K562 (cell line): Measurements from ENCODE around the gene BAIAP2. TPM values are rescaled to one million over a fixed set of nuclear protein-coding genes. Genes with fewer than 3 reads are reported as not detected.

ENCODE experiments used
- ATAC-seq: fragments of 200-7000 bp; cut with Tn5 transposase; 3 replicates; pipeline ENCODE4 v1.9.1; 2020; ENCODE audit warnings: moderate library complexity
- BruUV-seq: library from RNA; stranded (reverse); fragments of 400-500 nt; replicated peaks from 2 replicates; lab custom pipeline; 2021; lab: Mats Ljungman, UMichigan
- CTCF ChIA-PET: fragments of 300-600 bp; formaldehyde crosslinking; extraction: SDS; loops from one replicate; lab custom pipeline; 2021; ENCODE audit warnings: low intra/inter-chr PET ratio; lab: Yijun Ruan, JAX
- POLR2A ChIA-PET: fragments of 300-600, 350-650 bp; sonication (Branson Sonifier 250); formaldehyde crosslinking; extraction: SDS; loops from one replicate; lab custom pipeline; 2021; ENCODE audit warnings: antibody characterized with exemption, inconsistent platforms; lab: Yijun Ruan, JAX
- DNase-seq, 4 experiments: peaks; one replicate each; pipeline versions ENCODE4 v3.0.0 to v3.0.0-alpha.2; 2011 to 2018; ENCODE audit warnings: low spot score in 3 of 4, mixed read lengths in 3 of 4; ENCODE audit errors: extremely low read depth in 1 of 4
- FAIRE-seq: peaks from 2 replicates; lab custom pipeline; 2011; peaks lifted over from hg19 to GRCh38; lab: Jason Lieb, UNC
- H2AFZ ChIP-seq: 2 replicates; pipeline ENCODE4 v1.6.0; 2011; ENCODE audit warnings: low read depth, low read length, control low read depth, inconsistent platforms
- H3K27ac ChIP-seq: fragments of 200-600 bp; 3 replicates; pipeline ENCODE4 v1.8.0; 2011; ENCODE audit warnings: low read depth, mild to moderate bottlenecking, control low read depth, inconsistent platforms, low read length, moderate library complexity, mixed read lengths; ENCODE audit errors: extremely low read depth
- H3K27me3 ChIP-seq, 2 experiments: fragments of 300-600 bp in 1 of 2; 2 replicates in 1 of 2; 3 replicates in 1 of 2; pipeline versions ENCODE4 v1.6.0 to v1.8.0; 2011; ENCODE audit warnings: inconsistent platforms in 2 of 2, low read length in 2 of 2, mild to moderate bottlenecking in 1 of 2, mixed read lengths in 1 of 2, moderate library complexity in 1 of 2; ENCODE audit not compliant: control insufficient read depth in 2 of 2, insufficient read depth in 2 of 2
- H3K36me3 ChIP-seq: fragments of 300-600 bp; 3 replicates; pipeline ENCODE4 v1.8.0; 2011; ENCODE audit warnings: mild to moderate bottlenecking, low read length, inconsistent platforms; ENCODE audit not compliant: control insufficient read depth, insufficient read depth
- H3K4me1 ChIP-seq, 2 experiments: fragments of 200-600 bp in 1 of 2; replicated peaks in 1 of 2; 2 replicates in 1 of 2; 3 replicates in 1 of 2; pipeline versions ENCODE4 v1.5.1 to v1.8.0; 2011; ENCODE audit warnings: inconsistent platforms in 2 of 2, low read length in 2 of 2, mild to moderate bottlenecking in 1 of 2, mixed read lengths in 1 of 2, moderate library complexity in 1 of 2; ENCODE audit not compliant: control insufficient read depth in 2 of 2, insufficient read depth in 2 of 2
- H3K4me2 ChIP-seq: 2 replicates; pipeline ENCODE4 v1.6.1; 2011; ENCODE audit warnings: low read length, control low read depth, inconsistent platforms, mixed read lengths; ENCODE audit not compliant: insufficient read depth
- H3K4me3 ChIP-seq: fragments of 200-600 bp; sonication (generic), shearing (Covaris generic); 2 replicates; pipeline ENCODE4 v1.5.1; 2016; ENCODE audit warnings: control low read depth, inconsistent platforms
- H3K79me2 ChIP-seq: fragments of 200-600 bp; 3 replicates; pipeline ENCODE4 v1.8.0; 2011; ENCODE audit warnings: low read length, inconsistent platforms; ENCODE audit not compliant: control insufficient read depth, insufficient read depth
- H3K9ac ChIP-seq, 2 experiments: 2 replicates each; pipeline versions ENCODE4 v1.6.0 to v1.6.1; 2011; ENCODE audit warnings: low read depth in 2 of 2, low read length in 2 of 2, control low read depth in 1 of 2, inconsistent platforms in 1 of 2, mild to moderate bottlenecking in 1 of 2, mixed read lengths in 1 of 2; ENCODE audit not compliant: insufficient read depth in 1 of 2
- H3K9me1 ChIP-seq: one replicate; pipeline ENCODE4 v1.6.0; 2011; ENCODE audit warnings: inconsistent platforms, mild to moderate bottlenecking, low read length, moderate library complexity; ENCODE audit not compliant: control insufficient read depth, insufficient read depth
- H3K9me3 ChIP-seq: replicated peaks from 2 replicates; pipeline ENCODE4 v1.5.1; 2011; ENCODE audit warnings: low read depth, low read length, inconsistent platforms; ENCODE audit not compliant: control insufficient read depth, insufficient read depth
- H4K20me1 ChIP-seq: replicated peaks from 2 replicates; pipeline ENCODE4 v1.6.1; 2011; ENCODE audit warnings: low read length, inconsistent platforms, mixed read lengths; ENCODE audit not compliant: control insufficient read depth, insufficient read depth
- BRF1 ChIP-seq: IDR thresholded peaks from 3 replicates; pipeline ENCODE4 v1.6.1; 2011; ENCODE audit warnings: borderline replicate concordance, mild to moderate bottlenecking; ENCODE audit not compliant: insufficient read length; ENCODE audit errors: extremely low read depth
- CCNT2 ChIP-seq: IDR thresholded peaks from 2 replicates; pipeline ENCODE4 v1.6.1; 2011; ENCODE audit warnings: borderline replicate concordance, low read depth, mild to moderate bottlenecking, moderate library complexity, mixed read lengths, low read length; ENCODE audit not compliant: insufficient read length; ENCODE audit errors: extremely low read depth
- CREM ChIP-seq: IDR thresholded peaks from 2 replicates; pipeline ENCODE4 v1.6.1; 2014; ENCODE audit warnings: antibody characterized with exemption, low read depth
- E2F6 ChIP-seq, 2 experiments: IDR thresholded peaks; 2 replicates each; pipeline ENCODE4 v1.6.1; 2011; ENCODE audit warnings: borderline replicate concordance in 1 of 2, control low read depth in 1 of 2, low read depth in 1 of 2, low read length in 1 of 2, mild to moderate bottlenecking in 1 of 2, mixed read lengths in 1 of 2, moderate library complexity in 1 of 2; ENCODE audit not compliant: insufficient read depth in 1 of 2, insufficient read length in 1 of 2, poor library complexity in 1 of 2, severe bottlenecking in 1 of 2; ENCODE audit errors: extremely low read depth in 1 of 2
- EGR1 ChIP-seq: fragments of 450-650 bp; conservative IDR thresholded peaks from 2 replicates; pipeline ENCODE4 v1.6.1; 2017; ENCODE audit warnings: mild to moderate bottlenecking
- FIP1L1 ChIP-seq: fragments of 200-400 bp; formaldehyde crosslinking; IDR thresholded peaks from 2 replicates; pipeline ENCODE4 v1.6.1; 2018; ENCODE audit warnings: mild to moderate bottlenecking, low read depth, low read length; ENCODE audit not compliant: poor library complexity, severe bottlenecking
- MCM5 ChIP-seq: fragments of 450-650 bp; IDR thresholded peaks from 2 replicates; pipeline ENCODE4 v1.6.1; 2016; ENCODE audit warnings: low read depth
- NCOA1 ChIP-seq: fragments of 450-650 bp; IDR thresholded peaks from 2 replicates; pipeline ENCODE4 v1.6.1; 2016; ENCODE audit warnings: low read depth
- PML ChIP-seq: IDR thresholded peaks from 2 replicates; pipeline ENCODE4 v1.6.1; 2012; ENCODE audit warnings: low read length, inconsistent platforms
- TAF15 ChIP-seq: fragments of 200-400 bp; formaldehyde crosslinking; IDR thresholded peaks from 2 replicates; pipeline ENCODE4 v1.6.1; 2017; ENCODE audit warnings: mild to moderate bottlenecking, low read depth, low read length, moderate library complexity
- YY1 ChIP-seq, 3 experiments: IDR thresholded peaks; 2 replicates each; pipeline ENCODE4 v1.6.1; 2011; ENCODE audit warnings: low read length in 2 of 3, mild to moderate bottlenecking in 2 of 3, moderate library complexity in 2 of 3, borderline replicate concordance in 1 of 3, control low read depth in 1 of 3, low read depth in 1 of 3; ENCODE audit not compliant: insufficient read depth in 3 of 3, insufficient replicate concordance in 2 of 3, control insufficient read depth in 1 of 3, insufficient read length in 1 of 3; ENCODE audit errors: extremely low read depth in 1 of 3
- ZBTB7A ChIP-seq: IDR thresholded peaks from 2 replicates; pipeline ENCODE4 v1.6.1; 2011; ENCODE audit warnings: low read depth, mild to moderate bottlenecking, low read length, moderate library complexity, borderline replicate concordance; ENCODE audit not compliant: control insufficient read depth
- ZFX ChIP-seq: sonication (generic); formaldehyde crosslinking; IDR thresholded peaks from 2 replicates; pipeline ENCODE4 v1.8.0; 2022; ENCODE audit warnings: mild to moderate bottlenecking, missing genetic modification reagents, moderate library complexity
- ZNF175 ChIP-seq: fragments of 200-800 bp; sonication (Bioruptor generic); IDR thresholded peaks from 2 replicates; pipeline ENCODE4 v1.6.1; 2016; ENCODE audit warnings: low read depth, mild to moderate bottlenecking, missing genetic modification characterization, missing compliant biosample characterization
- ZNF740 ChIP-seq, 3 experiments: fragments of 200-800 bp in 1 of 3; sonication (Bioruptor generic) in 1 of 3; sonication (generic) in 1 of 3; formaldehyde crosslinking in 1 of 3; IDR thresholded peaks; 2 replicates each; pipeline versions ENCODE4 v1.6.1 to v1.8.0; 2016 to 2022; ENCODE audit warnings: mild to moderate bottlenecking in 2 of 3, missing compliant biosample characterization in 2 of 3, missing genetic modification characterization in 2 of 3, missing genetic modification reagents in 1 of 3
- WGBS: fragments of 100-300 bp; shearing (Covaris generic); methylation state at CpG from one replicate; pipeline ENCODE4 v1.1.6; 2016; ENCODE audit warnings: low coverage, mixed read lengths; ENCODE audit not compliant: insufficient coverage; ENCODE audit errors: missing lambda C conversion rate; 5-methylcytosine and 5-hydroxymethylcytosine counted together
- in situ Hi-C: fragments of 300-500 bp; cut with MboI; formaldehyde crosslinking; loops from 4 replicates; pipeline ENCODE4 v1.15.0; 2018; ENCODE audit warnings: inconsistent platforms, mixed read lengths
- intact Hi-C: fragments of 100-400 bp; cut with micrococcal nuclease; formaldehyde crosslinking; loops from 2 replicates; pipeline ENCODE4 v1.14.2; 2022
- polyA plus RNA-seq, 8 experiments: library from polyadenylated mRNA; depleted of rRNA in 4 of 8; stranded (reverse) in 5 of 8; unstranded in 3 of 8; fragments of >200 nt; fragmentation: Nextera tagmentation in 2 of 8; fragmentation: Illumina TruSeq in 1 of 8; extraction: Ambion mirVana in 2 of 8; extraction: Trizol in 1 of 8; gene quantifications; 2 replicates each; pipeline versions ENCODE4 v1.2.1 to v1.2.3, GENCODE V29; 2011 to 2014; ENCODE audit warnings: inconsistent platforms in 1 of 8, missing spikeins in 1 of 8
- total RNA-seq, 7 experiments: library from RNA; depleted of rRNA in 6 of 7; stranded (reverse); fragments of >200 nt in 6 of 7; fragmentation: Illumina TruSeq in 2 of 7; extraction: Trizol in 2 of 7; gene quantifications; 2 replicates each; pipeline versions ENCODE4 v1.2.1 to v1.2.3, GENCODE V29; 2011 to 2021; ENCODE audit warnings: low replicate concordance in 1 of 7
- TF ChIP-seq, protein P1 (sequence below): fragments of 450-650 bp; IDR thresholded peaks from 2 replicates; pipeline ENCODE4 v1.6.1; 2016

The BAIAP2 gene
- total and polyA plus RNA-seq, 9 of the 15 experiments (the other 6 are each of a cell fraction or from before 2014, with no cell fraction given) = 2.3 to 51.6 (median 18.4) TPM

DNA sequence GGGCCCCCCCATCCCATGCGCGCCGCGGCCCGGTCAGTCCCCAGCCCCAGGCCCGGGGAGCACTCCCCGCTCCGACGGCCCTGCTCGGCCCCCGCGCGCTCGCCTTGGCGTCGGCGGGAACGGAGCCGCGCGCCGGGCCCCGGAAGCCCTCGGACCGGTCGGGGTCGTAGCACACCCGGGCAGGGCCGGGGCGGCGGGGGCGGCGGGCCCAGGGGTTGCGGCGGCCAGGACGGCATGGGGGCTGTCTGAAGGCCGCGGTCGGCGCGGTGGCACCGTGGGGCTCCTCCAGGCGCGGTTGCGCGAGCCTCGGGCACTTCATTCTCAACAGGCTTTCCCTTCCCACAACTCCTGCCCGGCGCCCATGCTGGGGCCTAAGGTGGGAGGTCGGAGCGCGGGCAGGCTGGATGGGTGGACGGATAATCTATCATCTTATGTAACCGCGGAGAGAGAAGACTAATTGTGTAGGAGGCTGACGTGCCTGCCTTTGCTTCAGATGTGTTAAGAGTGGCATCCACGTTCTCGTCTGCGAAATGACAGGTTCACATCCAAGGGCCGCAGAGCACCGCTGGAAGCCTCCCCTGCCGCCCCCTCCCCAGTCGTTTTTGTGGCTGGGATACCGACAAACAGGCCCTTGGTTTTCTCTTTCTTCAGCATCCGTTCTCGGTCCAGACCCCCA lies 708 bp downstream of the BAIAP2 start:
- FAIRE-seq (peak; percentile 15), DNase-seq (peak in 2 of 4 experiments; percentile 57 to 79), ATAC-seq (peak; percentile 11)
- H4K20me1 ChIP-seq = peaks cover 33% of the 10 kb centered on the region
- H3K9me3 ChIP-seq = no peaks in the 10 kb centered on the region
- no TSS peak for BruUV-seq
- peaks cover 33% of the 10 kb centered on the region; the same call in 2 of the 3 replicates for H3K36me3 ChIP-seq
- ChIA-PET POLR2A (interaction anchor here (0.5 to 1.8 kb wide), 13 partner anchors 8 to 626 kb away, joined by 3 to 6 read pairs (median 4); no protein-coding TSS in a partner anchor), CTCF (interaction anchor here (1.4 kb wide), 1 partner anchor 47 kb away, joined by 4 read pairs; no protein-coding TSS in a partner anchor)
- H3K27me3 ChIP-seq = no peaks in the 10 kb centered on the region
- peaks cover 24 to 82% of the 10 kb centered on the region in 2 experiments for H3K4me1 ChIP-seq
- H3K27ac ChIP-seq = peak overlapping the region; percentile 33; the same call in 2 of the 3 replicates
- H3K9me1 ChIP-seq = peaks cover 5% of the 10 kb centered on the region
- H3K4me2 ChIP-seq = peak overlapping the region; percentile 78
- peaks cover 58% of the 10 kb centered on the region for H3K79me2 ChIP-seq
- H3K4me3 ChIP-seq = peak overlapping the region; percentile 58
- H3K9ac ChIP-seq = peak overlapping the region; percentile 27 to 96
- H2AFZ ChIP-seq = no peak overlapping the region
- intact Hi-C loops (loop anchor here (2.0 kb wide), 1 partner anchor 21 kb away; no protein-coding TSS in a partner anchor), in situ Hi-C loops (no loop called here)
- 4% methylated on average over 46 of the region's 66 CpGs for WGBS
- TF ChIP-seq PML (no peak), TAF15 (no peak), CCNT2 (peak; percentile 2), E2F6 (IDR thresholded peaks at IDR 0.05; ENCODE audit: borderline replicate concordance in 1 of 2, extremely low read depth in 1 of 2, insufficient read depth in 1 of 2, insufficient read length in 1 of 2, low read depth in 1 of 2, low read length in 1 of 2, poor library complexity in 1 of 2, severe bottlenecking in 1 of 2) (peak in 1 of 2 experiments; percentile 30), ZNF175 (CRISPR knock-in tag) (0 out of 2 replicates have a peak, but pooled peaks have one; percentile 25), YY1 (IDR thresholded peaks at IDR 0.05; ENCODE audit: borderline replicate concordance in 1 of 3, control insufficient read depth in 1 of 3, extremely low read depth in 1 of 3, insufficient read depth in 3 of 3, insufficient read length in 1 of 3, insufficient replicate concordance in 2 of 3, low read depth in 1 of 3, low read length in 2 of 3) (peak in 1 of 3 experiments; percentile 5), ZNF740 (CRISPR knock-in tag; IDR thresholded peaks at IDR 0.05) (no peak), ZNF740 (tag; IDR thresholded peaks at IDR 0.05) (peak in 1 of 2 experiments; percentile 17; a peak in 1 of 4 replicates), MCM5 (no peak), NCOA1 (no peak), BRF1 (no peak), CREM (peak; percentile 53), EGR1 (peak; percentile 36), FIP1L1 (peak; percentile 36), ZFX (peak; percentile 37), ZBTB7A (no peak; the same call in 1 of the 2 replicates)
- TF ChIP-seq, protein P1, sequence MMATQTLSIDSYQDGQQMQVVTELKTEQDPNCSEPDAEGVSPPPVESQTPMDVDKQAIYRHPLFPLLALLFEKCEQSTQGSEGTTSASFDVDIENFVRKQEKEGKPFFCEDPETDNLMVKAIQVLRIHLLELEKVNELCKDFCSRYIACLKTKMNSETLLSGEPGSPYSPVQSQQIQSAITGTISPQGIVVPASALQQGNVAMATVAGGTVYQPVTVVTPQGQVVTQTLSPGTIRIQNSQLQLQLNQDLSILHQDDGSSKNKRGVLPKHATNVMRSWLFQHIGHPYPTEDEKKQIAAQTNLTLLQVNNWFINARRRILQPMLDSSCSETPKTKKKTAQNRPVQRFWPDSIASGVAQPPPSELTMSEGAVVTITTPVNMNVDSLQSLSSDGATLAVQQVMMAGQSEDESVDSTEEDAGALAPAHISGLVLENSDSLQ = peak; percentile 35; the same call in 1 of the 2 replicates
